ENCODE measurements around the gene ZFP62.

Gene ZFP62

GRCh38 chr5:180870276-180871068 lies 9.4 kb upstream of the ZFP62 start:
- no peak for DNase-seq
- intact Hi-C loops (cut with DNase I): no loop called here

DNA sequence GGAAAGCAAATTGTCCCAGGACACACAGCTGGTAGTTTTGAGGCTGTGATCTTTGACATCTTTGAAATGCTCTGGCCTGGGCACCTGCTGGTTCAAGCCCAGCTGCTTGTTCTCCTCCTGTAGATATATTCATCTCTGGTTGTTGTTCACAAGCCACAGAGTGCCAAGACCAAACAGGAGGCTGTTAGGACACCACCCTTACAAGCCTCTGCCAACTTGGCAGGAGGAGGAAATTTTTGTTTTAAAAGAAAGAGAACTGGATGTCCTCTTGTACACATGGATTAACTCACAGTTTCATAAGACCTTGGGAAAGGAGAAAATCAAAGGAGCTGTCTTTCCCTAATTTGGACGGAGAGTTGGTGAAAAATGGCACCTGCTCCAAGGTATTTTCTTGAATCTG lies 8.5 kb upstream of the ZFP62 start:
- intact Hi-C loops (cut with DNase I): no loop called here
- DNase-seq: no peak

DNA sequence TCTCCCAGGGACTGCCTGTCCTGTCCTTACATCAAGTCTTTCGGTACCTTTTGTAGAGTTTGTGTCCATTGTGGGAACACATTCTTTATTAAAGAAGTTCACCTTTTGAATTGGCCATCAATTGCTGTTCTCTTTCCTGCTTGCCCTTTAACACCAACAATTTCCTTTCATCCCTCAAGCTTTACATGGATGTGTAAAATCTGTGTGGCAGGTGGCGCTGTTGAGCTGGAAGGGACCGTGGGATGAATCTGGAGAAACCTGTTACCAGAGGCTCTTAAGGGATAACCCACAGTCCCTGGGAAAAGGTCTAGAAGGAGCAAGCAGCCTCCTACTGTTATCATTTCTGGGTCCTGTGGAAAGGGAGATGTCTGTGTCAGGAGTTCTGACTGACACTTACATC lies 7.9 kb upstream of the ZFP62 start:
- DNase-seq: peak; percentile 56 to 93 (median 83)
- intact Hi-C loops (cut with DNase I): no loop called here

GRCh38 chr5:180866985-180867384 lies 5.9 kb upstream of the ZFP62 start:
- intact Hi-C loops (cut with DNase I): no loop called here
- no peak for DNase-seq

GRCh38 chr5:180865981-180866695 lies 5.1 kb upstream of the ZFP62 start:
- DNase-seq: no peak
- intact Hi-C loops (cut with DNase I): no loop called here

DNA sequence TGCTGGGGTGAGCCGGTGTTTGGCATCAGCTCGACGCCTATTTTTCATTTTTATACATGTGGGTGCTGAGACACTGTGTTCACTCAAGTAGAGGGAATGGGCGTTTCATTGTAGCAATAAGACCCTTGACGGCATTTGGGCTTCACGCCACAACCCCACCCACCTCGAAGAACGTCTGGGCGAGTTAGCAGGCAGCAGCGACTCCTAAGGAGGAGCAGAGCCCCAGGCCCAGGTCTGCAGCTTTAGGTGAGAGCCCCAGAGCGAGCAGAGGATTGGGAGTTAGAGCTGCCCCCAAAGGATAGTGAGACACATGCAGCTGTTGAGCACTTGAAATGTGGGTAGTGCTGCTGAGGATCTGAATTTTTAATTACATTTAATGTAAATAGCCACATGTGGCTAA lies 1.6 kb upstream of the ZFP62 start:
- intact Hi-C loops (cut with DNase I): loop anchor here (5.0 kb wide), 1 partner anchor 55 kb away; no protein-coding TSS in a partner anchor

GRCh38 chr5:180860273-180860886 lies 696 bp downstream of the ZFP62 start:
- peak in 8 of 42 donors; percentile 9 to 52 (median 19) for DNase-seq
- intact Hi-C loops (cut with DNase I): loop anchor here (5.0 kb wide), 1 partner anchor 53 kb away; no protein-coding TSS in a partner anchor

More for the DNA sequence above, 1.6 kb upstream of the ZFP62 start:
- DNase-seq: no peak

GRCh38 chr5:180858586-180858985 lies 2.5 kb downstream of the ZFP62 start:
- no peak for DNase-seq
- intact Hi-C loops (cut with DNase I): no loop called here

- intact Hi-C loops (cut with DNase I): no loop called here
- no peak for DNase-seq
Measured at GRCh38 chr5:180853848-180854176, 7.3 kb downstream of the ZFP62 start.

- intact Hi-C loops (cut with DNase I): no loop called here
Measured at GRCh38 chr5:180853121-180853847, 7.8 kb downstream of the ZFP62 start.

DNA sequence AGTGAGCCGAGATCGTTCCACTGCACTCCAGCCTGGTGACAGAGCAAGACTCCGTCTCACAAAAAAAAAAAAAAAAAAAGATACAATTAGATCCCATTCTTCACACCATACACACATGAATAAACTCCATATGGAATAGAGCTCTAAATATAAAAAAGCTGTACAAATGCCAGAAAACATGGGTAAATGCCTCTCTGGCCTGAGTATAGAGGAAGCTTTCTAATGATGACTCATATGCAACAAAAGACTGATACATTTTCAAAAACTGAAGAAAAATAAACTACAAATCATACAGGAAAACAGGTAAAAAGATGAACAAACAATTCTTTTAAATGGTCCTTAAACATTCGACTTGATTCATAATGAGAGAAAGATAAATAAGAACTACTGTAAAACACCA lies 8.6 kb downstream of the ZFP62 start:
- intact Hi-C loops (cut with DNase I): no loop called here
- DNase-seq: no peak

More at GRCh38 chr5:180853121-180853847, 7.8 kb downstream of the ZFP62 start:
- DNase-seq: no peak

- intact Hi-C loops (cut with DNase I): no loop called here
Measured at GRCh38 chr5:180850434-180851078, 10.5 kb downstream of the ZFP62 start.

GRCh38 chr5:180849827-180850226 lies 11.2 kb downstream of the ZFP62 start:
- intact Hi-C loops (cut with DNase I): no loop called here

More at GRCh38 chr5:180850434-180851078, 10.5 kb downstream of the ZFP62 start:
- DNase-seq: no peak

GRCh38 chr5:180848878-180849277 lies 12.2 kb downstream of the ZFP62 start:
- intact Hi-C loops (cut with DNase I): no loop called here
- no peak for DNase-seq

More at GRCh38 chr5:180849827-180850226, 11.2 kb downstream of the ZFP62 start:
- no peak for DNase-seq

- DNase-seq: no peak
- intact Hi-C loops (cut with DNase I): no loop called here
Measured at GRCh38 chr5:180848265-180848664, 12.8 kb downstream of the ZFP62 start.

- intact Hi-C loops (cut with DNase I): no loop called here
- DNase-seq: peak in 1 of 42 donors; percentile 14
Measured at GRCh38 chr5:180847026-180847425, 14.1 kb downstream of the ZFP62 start.

- no peak for DNase-seq
- intact Hi-C loops (cut with DNase I): no loop called here
Measured at GRCh38 chr5:180844858-180845257, 16.2 kb downstream of the ZFP62 start.

GRCh38 chr5:180844432-180844831 lies 16.6 kb downstream of the ZFP62 start:
- no peak for DNase-seq
- intact Hi-C loops (cut with DNase I): no loop called here

DNA sequence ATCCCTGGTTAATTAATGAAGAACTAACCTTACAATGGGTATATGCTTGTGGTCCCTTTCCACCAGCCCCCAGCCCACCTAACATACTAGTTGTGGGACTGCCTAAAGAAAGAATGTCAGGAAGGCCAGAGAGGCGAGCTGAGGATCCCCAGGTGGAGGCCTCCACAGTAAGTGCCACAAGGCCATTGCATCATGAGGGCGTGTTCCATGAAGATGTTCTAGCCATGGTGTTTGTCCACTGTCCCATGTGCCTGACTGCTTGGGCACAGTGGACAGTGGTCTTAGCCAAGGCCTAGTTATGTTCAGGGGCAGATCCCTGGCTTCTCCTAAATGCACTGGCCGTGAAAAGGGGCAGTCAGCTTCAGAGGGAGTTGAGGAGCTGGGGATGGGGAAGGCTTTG lies 21.1 kb downstream of the ZFP62 start:
- DNase-seq: no peak
- intact Hi-C loops (cut with DNase I): no loop called here

Data from head of caudate nucleus (tissue), 42 donors.